CD4-positive, alpha-beta T cell treated with Interferon gamma for 1 hour (primary cell): ENCODE data around the gene CNTNAP2.
"Not testable (repeated sequence)": the region's sequence is repeated elsewhere in the genome, so short reads cannot be mapped to it uniquely, and the experiment has no call there.

Source experiments
- DNase-seq: peaks from one replicate; pipeline ENCODE4 v3.0.0-alpha.2; 2020

CNTNAP2 gene

GRCh38 chr7:148299350-148300276 is 2183.0 kb downstream of the CNTNAP2 start:
- DNase-seq, result no peak

DNA sequence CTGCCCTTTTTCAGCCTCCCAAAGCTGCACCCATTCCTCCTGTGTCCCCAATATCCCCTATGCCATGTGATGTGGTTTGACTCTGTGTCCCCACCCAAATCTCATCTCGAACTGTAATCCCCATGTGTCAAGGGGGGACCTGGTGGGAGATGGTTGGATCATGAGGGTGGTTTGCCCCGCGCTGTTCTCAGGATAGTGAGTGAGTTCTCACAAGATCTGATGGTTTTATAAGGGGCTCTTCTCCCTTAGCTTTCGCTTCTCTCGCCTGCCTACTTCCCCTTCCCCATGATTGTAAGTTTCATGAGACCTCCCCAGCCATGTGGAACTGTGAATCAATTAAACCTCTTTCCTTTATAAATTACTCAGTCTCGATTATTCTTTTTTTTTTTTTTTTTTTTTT is 2185.8 kb downstream of the CNTNAP2 start:
- not testable (repeated sequence) for DNase-seq

DNA sequence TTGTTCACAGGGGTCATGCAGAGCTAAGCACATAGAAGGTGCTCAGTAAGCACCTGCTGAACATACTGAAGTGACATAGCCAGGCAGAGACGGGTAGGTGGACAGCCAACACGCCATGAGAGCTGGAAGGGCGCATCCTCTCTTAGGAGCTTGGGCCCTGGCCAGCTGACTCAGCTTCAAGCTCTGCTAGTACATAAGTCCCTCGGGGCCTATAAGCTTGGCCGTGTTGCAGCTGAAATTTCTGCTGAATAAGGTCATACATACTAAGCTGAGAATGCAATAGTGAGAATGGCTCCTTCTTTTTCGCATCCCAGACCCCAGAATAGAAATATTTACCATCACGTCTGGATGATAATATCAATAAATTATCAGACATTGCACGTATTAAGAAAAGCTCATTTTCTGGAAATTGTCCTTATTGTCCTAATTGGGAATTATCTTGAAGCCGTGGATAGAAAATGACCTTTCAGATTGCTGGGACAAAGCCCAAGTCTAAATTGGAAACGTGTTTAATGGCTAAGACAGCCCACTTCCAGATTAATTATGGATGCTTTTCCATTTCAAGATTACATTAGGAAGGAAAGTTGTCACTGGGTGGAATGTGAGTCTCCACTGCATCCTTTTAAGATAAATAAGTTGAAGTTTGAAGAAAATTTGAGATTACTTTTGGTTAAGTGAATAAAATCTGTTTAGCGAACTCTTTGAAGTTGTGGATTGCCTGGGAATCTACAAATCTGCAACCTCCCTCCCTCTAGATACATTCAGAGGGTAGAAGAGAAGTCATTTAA is 2186.9 kb downstream of the CNTNAP2 start:
- no peak for DNase-seq

DNA sequence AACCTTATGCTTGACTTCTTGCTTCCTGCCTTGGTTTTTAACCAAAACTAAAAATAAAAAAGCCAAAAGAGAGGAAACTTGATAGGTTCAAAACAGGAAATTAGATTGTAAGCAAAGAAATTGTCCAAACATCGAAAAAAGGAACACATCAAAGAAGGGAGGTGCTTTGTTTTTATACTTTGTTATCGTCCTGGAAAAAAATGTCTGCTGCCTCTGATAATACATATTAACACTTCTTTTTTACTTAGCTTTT is 2187.4 kb downstream of the CNTNAP2 start:
- no peak for DNase-seq

DNA sequence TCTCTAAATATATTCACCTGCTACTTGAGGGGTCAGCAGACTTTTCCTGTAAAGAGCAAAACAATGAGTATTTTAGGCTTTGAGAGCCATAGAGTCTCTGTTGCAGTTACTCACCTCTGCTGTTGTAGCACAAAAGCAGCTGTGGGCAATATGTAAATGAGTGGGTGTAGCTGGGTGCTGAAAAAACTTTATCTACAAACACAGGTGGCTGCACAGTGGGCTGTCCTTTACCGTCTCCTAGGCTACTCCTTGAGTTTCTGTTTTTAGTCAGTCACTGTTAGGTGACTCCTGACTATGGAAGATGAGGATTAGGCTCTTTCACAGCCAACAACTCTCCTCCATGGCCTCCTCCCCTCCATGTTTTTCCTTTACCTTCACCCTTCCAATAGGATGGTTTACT is 2187.9 kb downstream of the CNTNAP2 start:
- DNase-seq, result peak; percentile 13

DNA sequence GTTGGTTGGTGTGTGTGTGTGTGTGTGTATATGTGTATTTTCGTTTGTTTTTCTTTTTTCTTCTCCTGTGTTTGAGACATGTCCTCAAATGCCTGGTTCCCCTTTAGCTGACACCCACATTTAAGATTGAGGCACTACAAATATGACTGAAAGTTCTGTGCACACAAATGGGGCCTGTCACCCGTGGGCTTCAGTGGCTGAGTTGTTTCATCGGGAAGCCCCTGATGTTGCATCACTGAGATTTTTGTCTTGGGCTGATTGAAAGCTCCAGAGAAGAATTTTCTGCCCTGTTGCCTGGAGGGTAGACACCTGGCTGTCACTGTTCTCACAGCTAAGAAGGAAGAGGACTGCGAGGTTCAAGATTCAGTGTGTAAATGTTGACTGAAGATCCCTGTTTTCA is 2190.2 kb downstream of the CNTNAP2 start:
- DNase-seq, result no peak

GRCh38 chr7:148318102-148318811 is 2201.7 kb downstream of the CNTNAP2 start:
- DNase-seq, result no peak

DNA sequence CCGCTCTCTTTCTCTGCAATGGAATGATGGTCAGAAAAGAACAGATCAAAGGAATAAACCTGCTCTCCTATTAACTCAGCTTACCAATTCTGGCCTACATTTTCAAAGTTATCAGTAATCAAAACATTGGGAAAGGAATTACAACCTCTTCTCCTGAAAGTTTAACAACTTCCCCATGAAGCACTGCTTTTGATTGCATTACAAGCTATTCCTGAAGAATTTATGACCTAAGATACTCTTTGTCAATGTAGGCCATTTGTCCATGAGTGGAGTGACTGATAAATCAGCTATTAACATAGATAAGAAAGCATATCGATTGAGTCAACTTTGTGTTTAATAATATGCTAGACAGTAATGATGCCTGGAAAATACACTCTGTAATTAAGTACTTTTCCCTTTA is 2202.2 kb downstream of the CNTNAP2 start:
- DNase-seq, result no peak

GRCh38 chr7:148319316-148319808 is 2202.8 kb downstream of the CNTNAP2 start:
- DNase-seq, result no peak

GRCh38 chr7:148325208-148325607 is 2208.6 kb downstream of the CNTNAP2 start:
- DNase-seq, result no peak

- no peak for DNase-seq
Measured at GRCh38 chr7:148327379-148327778, 2210.8 kb downstream of the CNTNAP2 start.

DNA sequence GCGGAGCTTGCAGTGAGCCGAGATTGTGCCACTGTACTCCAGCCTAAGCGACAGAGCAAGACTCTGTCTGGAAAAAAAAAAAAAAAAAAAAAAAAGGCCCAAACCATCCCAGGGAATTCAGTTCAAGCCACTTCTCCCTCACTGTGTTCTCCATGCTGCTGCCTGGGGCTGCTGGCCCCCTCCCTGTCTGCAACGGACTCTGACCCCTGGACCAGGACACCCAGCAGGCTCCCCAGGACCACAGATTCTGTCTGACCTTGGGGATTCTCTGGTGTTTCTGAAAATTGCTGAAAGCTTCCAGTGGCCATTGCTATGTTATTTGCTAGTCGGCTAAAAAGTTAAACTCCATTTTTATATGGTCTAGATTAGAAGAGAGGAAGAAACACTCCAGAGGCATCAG is 2212.3 kb downstream of the CNTNAP2 start:
- no peak for DNase-seq

GRCh38 chr7:148330124-148330818 is 2213.7 kb downstream of the CNTNAP2 start:
- no peak for DNase-seq

DNA sequence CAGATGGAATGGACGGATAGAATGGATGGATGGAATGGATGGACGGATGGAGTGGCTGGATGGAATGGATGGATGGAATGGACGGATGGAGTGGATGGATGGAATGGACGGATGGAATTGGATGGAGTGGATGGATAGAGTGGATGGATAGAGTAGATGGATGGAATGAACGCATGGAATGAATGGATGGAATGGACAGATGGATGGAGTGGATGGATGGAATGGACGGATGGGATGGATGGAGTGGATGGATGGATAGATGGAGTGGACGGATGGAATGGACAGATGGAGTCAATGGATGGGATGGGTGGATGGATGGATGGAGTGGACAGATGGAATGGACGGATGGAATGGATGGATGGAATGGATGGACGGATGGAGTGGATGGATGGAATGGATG is 2214.2 kb downstream of the CNTNAP2 start:
- no peak for DNase-seq

DNA sequence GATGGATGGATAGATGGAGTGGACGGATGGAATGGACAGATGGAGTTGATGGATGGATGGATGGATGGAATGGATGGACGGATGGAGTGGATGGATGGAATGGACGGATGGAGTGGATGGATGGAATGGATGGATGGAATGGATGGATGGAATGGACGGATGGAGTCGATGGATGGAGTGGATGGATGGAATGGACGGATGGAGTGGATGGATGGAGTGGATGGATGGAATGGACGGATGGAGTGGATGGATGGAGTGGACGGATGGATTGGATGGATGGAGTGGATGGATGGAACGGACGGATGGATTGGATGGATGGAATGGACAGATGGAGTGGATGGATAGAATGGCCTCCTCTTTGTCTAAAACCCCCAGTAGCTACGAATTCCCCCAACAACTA is 2214.9 kb downstream of the CNTNAP2 start:
- DNase-seq, result not testable (repeated sequence)

DNA sequence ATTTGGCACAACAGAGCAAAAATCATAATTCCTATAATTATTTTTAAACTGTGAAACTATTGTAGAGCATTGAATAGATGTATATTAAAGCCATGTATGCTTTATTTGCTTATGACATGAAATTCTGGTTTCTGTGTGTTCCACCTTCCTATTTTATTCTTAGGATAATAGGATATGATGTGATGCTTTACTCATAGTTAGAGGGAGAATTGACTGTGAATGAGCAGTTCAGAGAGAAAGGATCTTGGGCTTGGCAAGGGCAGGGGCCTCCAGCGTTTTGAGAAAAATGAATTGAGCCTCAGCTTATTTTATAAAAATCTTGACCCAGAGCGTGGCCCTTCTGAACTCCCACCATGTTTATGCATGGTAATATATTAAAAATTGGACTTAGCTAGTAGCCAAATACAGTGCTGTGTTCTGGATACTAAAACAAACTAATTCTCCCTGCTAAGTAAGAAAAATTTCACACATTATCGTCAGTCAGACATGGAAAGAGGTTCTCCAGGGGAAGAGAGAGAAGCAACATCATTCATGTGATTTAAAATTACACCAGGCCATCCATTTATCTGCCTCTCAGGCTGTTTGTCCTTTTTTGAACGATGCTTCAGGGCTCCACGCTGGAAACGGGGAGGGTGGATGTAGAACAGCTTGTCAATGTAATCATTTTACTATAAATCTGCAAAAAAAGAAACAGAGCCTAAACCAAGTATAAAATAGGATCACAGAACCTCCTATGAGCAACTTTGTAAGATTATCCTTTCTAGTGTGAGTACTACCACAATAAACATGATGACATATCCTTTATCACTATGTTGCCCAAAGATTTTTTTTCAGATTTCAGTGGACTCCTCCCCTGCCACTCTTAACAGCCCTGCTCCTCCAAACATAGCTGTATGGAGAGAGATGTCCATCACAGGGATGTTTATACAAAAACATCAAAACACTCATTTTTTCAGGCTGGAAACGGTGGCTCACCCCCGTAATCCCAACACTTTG is 2215.9 kb downstream of the CNTNAP2 start:
- DNase-seq, result no peak

GRCh38 chr7:148334441-148334956 is 2217.9 kb downstream of the CNTNAP2 start:
- DNase-seq, result no peak

DNA sequence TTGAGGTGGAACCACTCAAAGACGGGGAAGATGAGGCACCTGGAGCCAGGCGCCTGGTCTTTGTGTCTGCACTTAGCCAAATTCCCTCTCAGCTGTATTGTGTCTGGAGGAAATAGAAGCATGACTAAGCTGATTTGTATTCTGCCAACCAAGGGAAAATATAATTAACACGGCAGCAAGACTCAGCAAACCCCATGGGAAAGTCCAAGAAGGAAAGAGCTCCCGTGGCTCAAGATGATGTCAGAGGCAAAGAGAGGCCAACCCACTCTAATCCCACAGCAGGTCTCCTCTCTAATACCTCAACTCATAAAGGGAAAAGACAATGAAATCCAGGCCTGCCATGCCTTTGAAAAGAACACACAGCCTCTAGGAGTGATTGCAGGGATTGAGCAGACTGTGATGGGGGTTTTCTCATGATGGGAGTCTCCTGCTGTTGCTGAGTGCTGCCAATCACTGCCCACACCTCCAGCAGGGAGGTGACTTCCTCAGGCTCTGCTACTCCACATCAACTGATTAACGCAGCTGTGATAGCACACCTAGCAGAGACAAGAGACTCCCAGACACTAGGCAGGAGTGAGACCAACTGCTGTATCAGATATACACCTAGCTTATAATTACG is 2218.5 kb downstream of the CNTNAP2 start:
- DNase-seq, result no peak

DNA sequence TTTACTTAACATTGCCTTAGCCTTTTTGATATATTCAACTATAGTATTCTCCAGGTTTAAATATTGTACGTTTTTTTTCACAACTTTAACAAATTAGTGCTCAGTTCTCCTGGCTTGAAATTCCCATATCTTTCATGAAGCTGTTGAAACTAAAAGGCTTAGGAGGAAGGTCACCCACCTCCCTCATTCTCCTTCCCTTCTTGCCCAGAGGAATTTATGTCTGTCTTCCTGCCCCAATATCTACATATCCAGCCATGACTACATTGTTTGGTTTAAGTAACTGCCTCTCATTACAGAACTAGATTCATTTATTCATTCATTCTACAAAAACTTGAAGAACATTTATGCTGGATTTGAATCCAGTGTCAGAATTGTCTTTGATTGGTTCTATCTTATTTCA is 2219.2 kb downstream of the CNTNAP2 start:
- no peak for DNase-seq

DNA sequence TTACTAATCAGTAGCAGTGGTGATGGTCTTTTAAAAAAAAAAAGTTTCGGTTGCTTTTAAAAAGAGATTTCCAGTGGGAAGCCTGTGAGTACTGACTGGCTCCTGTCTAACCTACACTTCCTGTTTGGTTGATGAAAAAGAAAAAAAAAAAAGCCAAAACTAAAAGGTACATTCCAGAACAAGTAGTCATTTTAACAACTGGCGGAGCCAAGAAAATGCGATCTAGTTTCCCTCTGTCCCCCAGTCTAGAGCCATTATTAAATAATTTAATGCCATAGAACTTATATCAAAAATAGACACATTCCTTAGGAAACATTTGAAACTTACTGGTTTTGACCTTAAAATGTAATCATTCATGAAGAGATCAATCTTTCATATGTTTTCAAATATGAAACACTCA is 2219.8 kb downstream of the CNTNAP2 start:
- no peak for DNase-seq
